Thoracic aorta (tissue), 2 donors: ENCODE measurements around the gene NET1. TPM values are rescaled to one million over a fixed set of nuclear protein-coding genes. Genes with fewer than 3 reads are reported as not detected.

Experiments
- ATAC-seq: fragments of 150-250 bp; one replicate; pipeline ENCODE4 v1.8.0; 2017; ENCODE audit warnings: low read depth; ENCODE audit not compliant: insufficient number of reproducible peaks, low FRiP score
- DNase-seq: peaks from one replicate; pipeline ENCODE4 v3.0.0-alpha.2; 2020; ENCODE audit warnings: low spot score
- H3K27ac ChIP-seq, 2 donors: fragments of 200-600 bp; sonication (generic); 1 replicate in 1 of 2; 2 replicates in 1 of 2; pipeline ENCODE4 v1.5.1; 2016; ENCODE audit warnings: mild to moderate bottlenecking in 2 of 2, moderate library complexity in 2 of 2
- H3K27me3 ChIP-seq: fragments of 200-600 bp; sonication (generic); replicated peaks from 2 replicates; pipeline ENCODE4 v1.6.0; 2016; ENCODE audit warnings: mild to moderate bottlenecking; ENCODE audit not compliant: insufficient read depth
- H3K36me3 ChIP-seq: fragments of 200-600 bp; sonication (generic); one replicate; pipeline ENCODE4 v1.5.1; 2016
- H3K4me1 ChIP-seq, 2 donors: fragments of 200-600 bp; sonication (generic); 1 replicate in 1 of 2; 2 replicates in 1 of 2; pipeline versions ENCODE4 v1.5.1 to v1.6.0; 2016; ENCODE audit warnings: low read depth in 2 of 2, mild to moderate bottlenecking in 1 of 2; ENCODE audit not compliant: control insufficient read depth in 1 of 2
- H3K4me3 ChIP-seq: fragments of 200-600 bp; sonication (generic); 2 replicates; pipeline ENCODE4 v1.5.1; 2016; ENCODE audit warnings: mild to moderate bottlenecking
- H3K9me3 ChIP-seq: fragments of 200-600 bp; sonication (generic); 2 replicates; pipeline ENCODE4 v1.5.1; 2016
- CTCF ChIP-seq: fragments of 200-600 bp; sonication (generic); IDR thresholded peaks from one replicate; pipeline ENCODE4 v1.5.1; 2019; ENCODE audit warnings: antibody characterized with exemption
- total RNA-seq, 2 donors: library from RNA; depleted of rRNA; stranded (reverse); fragments of >200 nt; gene quantifications; one replicate each; pipeline versions ENCODE4 v1.1.0 to v1.2.3, GENCODE V29; 2016

Gene NET1
- total RNA-seq, 2 donors from 2014 or later, result 117 to 232 TPM

- H3K36me3 ChIP-seq, result no peaks in the 10 kb centered on the region
- no peak for ATAC-seq
- no peaks in the 10 kb centered on the region for H3K4me1 ChIP-seq
- H3K27ac ChIP-seq, result no peak overlapping the region
- no peaks in the 10 kb centered on the region for H3K9me3 ChIP-seq
- TF ChIP-seq CTCF, result no peak
- no peak for DNase-seq
- no peak overlapping the region for H3K4me3 ChIP-seq
- H3K27me3 ChIP-seq, result no peaks in the 10 kb centered on the region
Observed at GRCh38 chr10:5478694-5479305, 66.4 kb downstream of the NET1 start.

GRCh38 chr10:5479481-5480161 is 67.3 kb downstream of the NET1 start:
- no peak overlapping the region for H3K27ac ChIP-seq
- no peaks in the 10 kb centered on the region for H3K27me3 ChIP-seq
- no peak overlapping the region for H3K4me3 ChIP-seq
- H3K36me3 ChIP-seq, result no peaks in the 10 kb centered on the region
- ATAC-seq (no peak), DNase-seq (no peak)
- TF ChIP-seq CTCF, result no peak
- H3K9me3 ChIP-seq, result no peaks in the 10 kb centered on the region
- no peaks in the 10 kb centered on the region for H3K4me1 ChIP-seq

GRCh38 chr10:5480162-5480941 is 68.0 kb downstream of the NET1 start:
- no peak overlapping the region for H3K4me3 ChIP-seq
- ATAC-seq, result no peak
- no peak for DNase-seq
- TF ChIP-seq CTCF, result no peak
- H3K27me3 ChIP-seq, result no peaks in the 10 kb centered on the region
- no peaks in the 10 kb centered on the region for H3K4me1 ChIP-seq
- H3K27ac ChIP-seq, result no peak overlapping the region
- no peaks in the 10 kb centered on the region for H3K36me3 ChIP-seq
- no peaks in the 10 kb centered on the region for H3K9me3 ChIP-seq

GRCh38 chr10:5481121-5481520 is 68.8 kb downstream of the NET1 start:
- no peak overlapping the region for H3K27ac ChIP-seq
- no peaks in the 10 kb centered on the region for H3K36me3 ChIP-seq
- ATAC-seq (no peak), DNase-seq (no peak)
- no peaks in the 10 kb centered on the region for H3K27me3 ChIP-seq
- H3K9me3 ChIP-seq, result no peaks in the 10 kb centered on the region
- H3K4me3 ChIP-seq, result no peak overlapping the region
- H3K4me1 ChIP-seq, result no peaks in the 10 kb centered on the region
- no peak for TF ChIP-seq CTCF

GRCh38 chr10:5482016-5482415 is 69.7 kb downstream of the NET1 start:
- Histone ChIP-seq H3K27ac (no peak overlapping the region), H3K4me3 (no peak overlapping the region), H3K4me1 (no peaks in the 10 kb centered on the region), H3K27me3 (no peaks in the 10 kb centered on the region), H3K36me3 (no peaks in the 10 kb centered on the region), H3K9me3 (no peaks in the 10 kb centered on the region)
- DNase-seq (no peak), ATAC-seq (no peak)
- no peak for TF ChIP-seq CTCF
